Measurements from ENCODE around the gene MAP2K6.
A peak's percentile ranks its signal among the peaks of the same experiment; 100 is the strongest.

The MAP2K6 gene

GRCh38 chr17:69588316-69588715 is 173.8 kb downstream of the MAP2K6 start:
- no peak for DNase-seq

GRCh38 chr17:69588827-69589239 is 174.3 kb downstream of the MAP2K6 start:
- DNase-seq: no peak

- no peak for DNase-seq
These were observed 176.2 kb downstream of the MAP2K6 start for GRCh38 chr17:69590671-69591070.

GRCh38 chr17:69592692-69593350 is 178.3 kb downstream of the MAP2K6 start:
- DNase-seq: no peak

- DNase-seq: no peak
These were observed 178.8 kb downstream of the MAP2K6 start for GRCh38 chr17:69593351-69593715.

- DNase-seq: no peak
These were observed 179.2 kb downstream of the MAP2K6 start for GRCh38 chr17:69593716-69594115.

- DNase-seq: no peak
These were observed 180.1 kb downstream of the MAP2K6 start for GRCh38 chr17:69594641-69595040.

- DNase-seq: no peak
These were observed 181.6 kb downstream of the MAP2K6 start for GRCh38 chr17:69596141-69596540.

GRCh38 chr17:69597898-69598692 is 183.6 kb downstream of the MAP2K6 start:
- no peak for DNase-seq

GRCh38 chr17:69602972-69603371 is 188.5 kb downstream of the MAP2K6 start:
- peak; percentile 15 for DNase-seq

Data from CD4-positive, alpha-beta T cell treated with Interleukin-17A for 1 hour (primary cell).